CD4-positive, alpha-beta T cell treated with Interleukin-4 for 4 hours (primary cell): ENCODE measurements around the gene PRKCE.
"Not testable (repeated sequence)": the region's sequence is repeated elsewhere in the genome, so short reads cannot be mapped to it uniquely, and the experiment has no call there.

ENCODE experiments used
- DNase-seq: peaks from one replicate; pipeline ENCODE4 v3.0.0-alpha.2; 2020

The PRKCE gene

GRCh38 chr2:45700407-45701013 is 49.0 kb downstream of the PRKCE start:
- no peak for DNase-seq

- no peak for DNase-seq
Measured at GRCh38 chr2:45705233-45705632, 53.8 kb downstream of the PRKCE start.

GRCh38 chr2:45706033-45706432 is 54.6 kb downstream of the PRKCE start:
- DNase-seq, result no peak

GRCh38 chr2:45707006-45707405 is 55.5 kb downstream of the PRKCE start:
- no peak for DNase-seq

- DNase-seq, result no peak
Measured at GRCh38 chr2:45707661-45708060, 56.2 kb downstream of the PRKCE start.

- DNase-seq, result no peak
Measured at GRCh38 chr2:45708501-45708900, 57.0 kb downstream of the PRKCE start.

- no peak for DNase-seq
Measured at GRCh38 chr2:45709137-45709536, 57.7 kb downstream of the PRKCE start.

GRCh38 chr2:45710468-45710867 is 59.0 kb downstream of the PRKCE start:
- DNase-seq, result no peak

GRCh38 chr2:45711224-45711623 is 59.7 kb downstream of the PRKCE start:
- no peak for DNase-seq

GRCh38 chr2:45712570-45712969 is 61.1 kb downstream of the PRKCE start:
- DNase-seq, result no peak

GRCh38 chr2:45713136-45713535 is 61.7 kb downstream of the PRKCE start:
- no peak for DNase-seq

GRCh38 chr2:45713591-45713990 is 62.1 kb downstream of the PRKCE start:
- DNase-seq, result no peak

- no peak for DNase-seq
Measured at GRCh38 chr2:45714679-45715078, 63.2 kb downstream of the PRKCE start.

GRCh38 chr2:45715601-45716379 is 64.3 kb downstream of the PRKCE start:
- DNase-seq, result no peak

GRCh38 chr2:45716432-45716831 is 65.0 kb downstream of the PRKCE start:
- DNase-seq, result not testable (repeated sequence)

- no peak for DNase-seq
Measured at GRCh38 chr2:45716915-45717314, 65.4 kb downstream of the PRKCE start.

- no peak for DNase-seq
Measured at GRCh38 chr2:45720210-45720609, 68.7 kb downstream of the PRKCE start.

GRCh38 chr2:45721150-45721549 is 69.7 kb downstream of the PRKCE start:
- DNase-seq, result no peak

- DNase-seq, result no peak
Measured at GRCh38 chr2:45722477-45722876, 71.0 kb downstream of the PRKCE start.

- DNase-seq, result no peak
Measured at GRCh38 chr2:45723857-45724256, 72.4 kb downstream of the PRKCE start.

GRCh38 chr2:45724335-45724734 is 72.9 kb downstream of the PRKCE start:
- no peak for DNase-seq

GRCh38 chr2:45725731-45726130 is 74.3 kb downstream of the PRKCE start:
- DNase-seq, result no peak

- no peak for DNase-seq
Measured at GRCh38 chr2:45726188-45726587, 74.7 kb downstream of the PRKCE start.

- DNase-seq, result no peak
Measured at GRCh38 chr2:45728458-45728942, 77.0 kb downstream of the PRKCE start.
